Mesenchymal stem cell (in vitro differentiated cells and primary cell): ENCODE measurements around the gene RAD51B.

ENCODE experiments used
- DNase-seq: peaks from one replicate; pipeline ENCODE4 v3.0.0-alpha.2; 2013
- H2AFZ ChIP-seq: one replicate; pipeline ENCODE4 v1.6.1; 2013; ENCODE audit warnings: low read depth, mild to moderate bottlenecking, control low read depth, inconsistent platforms, low read length, moderate library complexity
- H2AK5ac ChIP-seq: 2 replicates; pipeline ENCODE4 v1.6.1; 2013; ENCODE audit warnings: low read length, moderate library complexity, mild to moderate bottlenecking, inconsistent platforms; ENCODE audit not compliant: severe bottlenecking
- H2BK120ac ChIP-seq: one replicate; pipeline ENCODE4 v1.6.1; 2013; ENCODE audit warnings: low read depth, mild to moderate bottlenecking, inconsistent platforms, low read length, moderate library complexity
- H2BK12ac ChIP-seq, 2 experiments: one replicate each; pipeline ENCODE4 v1.6.1; 2013; ENCODE audit warnings: inconsistent platforms in 2 of 2, low read length in 2 of 2, mild to moderate bottlenecking in 2 of 2, moderate library complexity in 2 of 2, control low read depth in 1 of 2
- H2BK15ac ChIP-seq: one replicate; pipeline ENCODE4 v1.6.1; 2013; ENCODE audit warnings: mild to moderate bottlenecking, low read depth, inconsistent platforms; ENCODE audit not compliant: poor library complexity, severe bottlenecking
- H2BK5ac ChIP-seq: 2 replicates; pipeline ENCODE4 v1.6.1; 2013; ENCODE audit warnings: low read depth, mild to moderate bottlenecking, low read length, control low read depth, inconsistent platforms; ENCODE audit not compliant: poor library complexity, severe bottlenecking
- H3K14ac ChIP-seq, 2 experiments: one replicate each; pipeline ENCODE4 v1.6.1; 2013; ENCODE audit warnings: inconsistent platforms in 2 of 2, low read length in 2 of 2, control low read depth in 1 of 2, mild to moderate bottlenecking in 1 of 2, moderate library complexity in 1 of 2
- H3K18ac ChIP-seq, 2 experiments: one replicate each; pipeline ENCODE4 v1.6.1; 2013; ENCODE audit warnings: inconsistent platforms in 2 of 2, low read length in 2 of 2, control low read depth in 1 of 2, low read depth in 1 of 2, mild to moderate bottlenecking in 1 of 2
- H3K23ac ChIP-seq, 2 experiments: one replicate each; pipeline ENCODE4 v1.6.1; 2013; ENCODE audit warnings: inconsistent platforms in 2 of 2, low read length in 2 of 2, mild to moderate bottlenecking in 2 of 2, moderate library complexity in 2 of 2, control low read depth in 1 of 2
- H3K27ac ChIP-seq: 2 replicates; pipeline ENCODE4 v1.5.1; 2013; ENCODE audit warnings: mild to moderate bottlenecking, moderate library complexity, low read length, control low read depth, inconsistent platforms; ENCODE audit not compliant: poor library complexity, severe bottlenecking
- H3K27me3 ChIP-seq, 2 experiments: 2 replicates each; pipeline versions ENCODE4 v1.6.1 to v1.7.0; 2013; ENCODE audit warnings: low read length in 2 of 2, mild to moderate bottlenecking in 2 of 2, moderate library complexity in 2 of 2, control low read depth in 1 of 2, inconsistent platforms in 1 of 2; ENCODE audit not compliant: control insufficient read depth in 1 of 2, insufficient read depth in 1 of 2
- H3K36me3 ChIP-seq, 2 experiments: 2 replicates each; pipeline versions ENCODE4 v1.6.1 to v1.7.0; 2013; ENCODE audit warnings: low read length in 2 of 2, control low read depth in 1 of 2, inconsistent platforms in 1 of 2, low read depth in 1 of 2, mild to moderate bottlenecking in 1 of 2; ENCODE audit not compliant: insufficient read depth in 2 of 2, control insufficient read depth in 1 of 2
- H3K4ac ChIP-seq, 2 experiments: one replicate each; pipeline ENCODE4 v1.6.1; 2013; ENCODE audit warnings: inconsistent platforms in 2 of 2, low read length in 2 of 2, mild to moderate bottlenecking in 2 of 2, moderate library complexity in 2 of 2, control low read depth in 1 of 2, low read depth in 1 of 2
- H3K4me1 ChIP-seq: 2 replicates; pipeline ENCODE4 v1.6.1; 2013; ENCODE audit warnings: low read depth, low read length, control low read depth; ENCODE audit not compliant: control insufficient read depth, insufficient read depth
- H3K4me2 ChIP-seq: 2 replicates; pipeline ENCODE4 v1.6.1; 2013; ENCODE audit warnings: low read length, mild to moderate bottlenecking, inconsistent platforms; ENCODE audit not compliant: poor library complexity, severe bottlenecking
- H3K4me3 ChIP-seq, 2 experiments: 2 replicates each; pipeline versions ENCODE4 v1.5.1 to v1.7.0; 2013; ENCODE audit warnings: low read length in 2 of 2, mild to moderate bottlenecking in 2 of 2, control low read depth in 1 of 2, low read depth in 1 of 2; ENCODE audit not compliant: insufficient read depth in 1 of 2
- H3K79me1 ChIP-seq: replicated peaks from 2 replicates; pipeline ENCODE4 v1.6.1; 2013; ENCODE audit warnings: mild to moderate bottlenecking, control low read depth, low read length, inconsistent platforms; ENCODE audit not compliant: poor library complexity, severe bottlenecking
- H3K9ac ChIP-seq: 2 replicates; pipeline ENCODE4 v1.7.0; 2013; ENCODE audit warnings: mild to moderate bottlenecking, low read length, moderate library complexity
- H3K9me3 ChIP-seq: 2 replicates; pipeline ENCODE4 v1.7.0; 2013; ENCODE audit warnings: mild to moderate bottlenecking, low read length; ENCODE audit not compliant: control insufficient read depth
- H4K8ac ChIP-seq: one replicate; pipeline ENCODE4 v1.6.1; 2013; ENCODE audit warnings: inconsistent platforms, mild to moderate bottlenecking, low read length, moderate library complexity
- H4K91ac ChIP-seq: one replicate; pipeline ENCODE4 v1.6.1; 2013; ENCODE audit warnings: mild to moderate bottlenecking, low read length, inconsistent platforms
- WGBS: methylation state at CpG from one replicate; pipeline ENCODE4 v1.1.7; 2013; ENCODE audit warnings: mixed read lengths; 5-methylcytosine and 5-hydroxymethylcytosine counted together

RAD51B gene

DNA sequence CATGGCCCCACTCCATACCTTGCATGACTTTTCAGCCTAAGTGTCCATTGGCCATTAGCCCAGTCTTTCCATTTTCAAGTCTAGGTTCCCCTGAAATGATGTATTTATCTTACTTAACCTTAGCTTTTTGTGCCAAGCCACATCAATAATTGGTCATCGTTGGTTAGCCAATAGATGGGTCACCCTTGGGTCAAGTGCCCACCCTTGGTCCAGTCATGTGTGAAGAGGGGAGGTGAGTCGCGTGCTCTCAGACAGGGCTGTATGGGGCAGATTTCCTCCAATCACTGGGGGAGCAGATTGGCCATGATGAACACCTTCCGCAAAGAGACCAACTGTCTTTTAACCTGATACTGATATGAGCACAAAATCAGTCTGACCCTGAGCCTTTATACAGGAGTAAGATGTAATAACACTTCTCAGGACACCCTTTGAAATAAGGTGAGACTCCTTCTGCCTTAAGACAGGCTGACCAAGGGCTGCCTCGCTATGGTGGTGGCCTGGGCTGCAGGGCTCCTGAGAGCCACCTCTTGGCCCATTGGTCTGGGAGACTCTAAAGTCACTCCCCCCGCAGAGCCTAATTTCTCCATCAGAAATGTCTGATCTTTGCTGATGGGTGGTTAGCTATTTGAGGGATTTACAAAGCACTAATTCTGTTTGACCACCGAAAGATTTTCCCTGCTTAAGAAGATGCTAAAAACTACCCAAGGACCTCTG is 830.1 kb downstream of the RAD51B start:
- Histone ChIP-seq H3K4me1 (peaks cover 2% of the 10 kb centered on the region), H3K27ac (no peak overlapping the region), H3K27me3 (no peaks in the 10 kb centered on the region), H3K14ac (peak overlapping the region in 1 of 2 experiments; percentile 28), H2BK120ac (peak overlapping the region; percentile 50), H3K23ac (no peak overlapping the region), H3K4ac (peak overlapping the region; percentile 57 to 94), H3K18ac (peak overlapping the region; percentile 58 to 71), H2BK5ac (no peak overlapping the region), H3K4me3 (no peak overlapping the region), H2AFZ (no peak overlapping the region), H4K91ac (peak overlapping the region; percentile 89), H3K36me3 (no peaks in the 10 kb centered on the region), H3K79me1 (no peaks in the 10 kb centered on the region), H2BK15ac (no peak overlapping the region), H3K4me2 (no peak overlapping the region), H3K9me3 (no peaks in the 10 kb centered on the region), H2BK12ac (peak overlapping the region; percentile 85 to 100), H4K8ac (peak overlapping the region; percentile 66), H3K9ac (no peak overlapping the region), H2AK5ac (no peak overlapping the region)
- 78% methylated on average over 7 of the region's 7 CpGs for WGBS
- no peak for DNase-seq

- H2BK15ac ChIP-seq, result peak overlapping the region; percentile 12
- H3K9ac ChIP-seq, result no peak overlapping the region
- H3K4me3 ChIP-seq, result no peak overlapping the region
- no peaks in the 10 kb centered on the region for H3K27me3 ChIP-seq
- H3K23ac ChIP-seq, result no peak overlapping the region
- no peak overlapping the region for H2BK5ac ChIP-seq
- DNase-seq, result no peak
- no peak overlapping the region for H2AFZ ChIP-seq
- H3K9me3 ChIP-seq, result no peaks in the 10 kb centered on the region
- H2BK12ac ChIP-seq, result peak overlapping the region; percentile 51 to 79
- H3K27ac ChIP-seq, result no peak overlapping the region
- H3K18ac ChIP-seq, result peak overlapping the region; percentile 54 to 66
- peaks cover 7% of the 10 kb centered on the region for H3K4me1 ChIP-seq
- no peak overlapping the region for H3K14ac ChIP-seq
- peak overlapping the region; percentile 13 to 94 for H3K4ac ChIP-seq
- no peak overlapping the region for H4K91ac ChIP-seq
- H2AK5ac ChIP-seq, result no peak overlapping the region
- H2BK120ac ChIP-seq, result no peak overlapping the region
- H3K79me1 ChIP-seq, result no peaks in the 10 kb centered on the region
- H3K36me3 ChIP-seq, result no peaks in the 10 kb centered on the region
- no peak overlapping the region for H4K8ac ChIP-seq
- no peak overlapping the region for H3K4me2 ChIP-seq
Measured at GRCh38 chr14:68650404-68650994, 830.9 kb downstream of the RAD51B start.

DNA sequence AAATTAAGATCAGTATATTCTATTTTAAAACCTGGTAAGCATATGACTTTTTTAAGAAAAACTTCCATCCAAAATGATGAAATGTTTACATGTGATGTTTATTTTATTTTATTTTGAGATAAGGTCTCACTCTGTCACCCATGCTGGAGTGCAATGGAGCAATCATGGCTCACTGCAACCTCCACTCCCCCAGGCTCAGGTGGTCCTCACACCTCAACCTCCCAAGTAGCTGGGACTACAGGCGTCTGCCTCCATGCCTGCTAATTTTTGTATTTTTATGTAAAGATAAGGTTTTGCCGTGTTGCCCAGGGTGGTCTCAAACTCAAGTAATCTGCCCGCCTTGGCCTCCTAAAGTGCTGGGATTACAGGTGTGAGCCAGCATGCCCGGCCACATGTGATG is 831.5 kb downstream of the RAD51B start:
- H3K27ac ChIP-seq, result no peak overlapping the region
- no peaks in the 10 kb centered on the region for H3K36me3 ChIP-seq
- H2AK5ac ChIP-seq, result no peak overlapping the region
- H3K27me3 ChIP-seq, result no peaks in the 10 kb centered on the region
- peaks cover 13% of the 10 kb centered on the region for H3K4me1 ChIP-seq
- H4K91ac ChIP-seq, result no peak overlapping the region
- H2AFZ ChIP-seq, result no peak overlapping the region
- no peak overlapping the region for H3K4me2 ChIP-seq
- H2BK5ac ChIP-seq, result no peak overlapping the region
- no peak overlapping the region for H3K23ac ChIP-seq
- no peak overlapping the region for H3K9ac ChIP-seq
- WGBS, result 89% methylated on average over 4 of the region's 4 CpGs
- H3K14ac ChIP-seq, result no peak overlapping the region
- no peaks in the 10 kb centered on the region for H3K79me1 ChIP-seq
- H3K4me3 ChIP-seq, result no peak overlapping the region
- H3K18ac ChIP-seq, result peak overlapping the region; percentile 55 to 63
- peak overlapping the region in 1 of 2 experiments; percentile 65 for H3K4ac ChIP-seq
- peak overlapping the region; percentile 29 for H2BK15ac ChIP-seq
- H3K9me3 ChIP-seq, result no peaks in the 10 kb centered on the region
- H4K8ac ChIP-seq, result peak overlapping the region; percentile 65
- peak overlapping the region; percentile 87 for H2BK120ac ChIP-seq
- H2BK12ac ChIP-seq, result peak overlapping the region; percentile 84 to 92
- no peak for DNase-seq

DNA sequence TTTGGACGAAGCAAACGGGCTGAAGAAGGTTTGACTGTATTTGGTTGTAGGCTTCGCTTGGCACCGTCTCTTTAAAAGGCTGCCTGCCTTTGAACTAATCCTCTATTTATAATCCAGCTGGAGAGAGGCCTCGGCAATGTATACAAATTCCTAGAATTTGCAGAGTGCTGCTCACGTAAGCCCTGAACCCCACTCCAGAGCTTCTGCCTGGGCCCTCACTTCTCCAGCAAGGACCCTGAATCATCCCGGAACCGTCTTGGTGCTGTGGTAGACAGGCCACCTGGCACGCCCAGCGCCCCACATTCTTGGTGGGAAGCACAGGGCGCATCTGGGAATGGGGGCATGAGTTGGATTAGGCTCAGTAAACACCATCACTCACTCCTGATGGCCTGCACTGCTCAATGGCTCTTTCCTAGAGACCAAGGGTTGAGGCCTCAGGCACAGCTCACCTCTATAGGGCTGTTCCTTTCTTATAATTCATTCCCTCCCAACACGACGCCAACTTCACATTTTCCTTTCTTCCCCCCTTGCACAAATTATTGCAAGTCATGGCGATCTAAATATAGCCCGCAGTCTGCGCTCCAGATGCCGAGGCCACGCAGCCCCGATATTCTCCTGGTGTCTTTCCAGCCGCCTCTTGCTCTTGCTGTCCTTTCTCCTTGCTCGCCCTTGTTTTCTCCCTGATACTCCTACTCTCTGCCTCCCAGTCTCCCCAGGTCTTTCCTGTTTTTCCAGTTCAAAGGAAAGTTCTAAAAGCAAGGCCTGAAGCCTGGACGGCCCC is 832.3 kb downstream of the RAD51B start:
- no peaks in the 10 kb centered on the region for H3K9me3 ChIP-seq
- H2AK5ac ChIP-seq, result no peak overlapping the region
- peak overlapping the region; percentile 96 for H4K8ac ChIP-seq
- no peak overlapping the region for H3K27ac ChIP-seq
- no peak overlapping the region for H3K23ac ChIP-seq
- no peaks in the 10 kb centered on the region for H3K79me1 ChIP-seq
- peak overlapping the region; percentile 98 for H4K91ac ChIP-seq
- H2AFZ ChIP-seq, result no peak overlapping the region
- peak overlapping the region; percentile 91 for H2BK120ac ChIP-seq
- peak; percentile 85 for DNase-seq
- no peak overlapping the region for H3K4me2 ChIP-seq
- no peaks in the 10 kb centered on the region for H3K36me3 ChIP-seq
- 55% methylated on average over 22 of the region's 22 CpGs for WGBS
- H3K4ac ChIP-seq, result peak overlapping the region; percentile 94 to 97
- H3K4me3 ChIP-seq, result no peak overlapping the region
- H2BK12ac ChIP-seq, result peak overlapping the region; percentile 96 to 99
- peaks cover 14% of the 10 kb centered on the region for H3K4me1 ChIP-seq
- no peak overlapping the region for H3K9ac ChIP-seq
- H3K27me3 ChIP-seq, result no peaks in the 10 kb centered on the region
- no peak overlapping the region for H2BK5ac ChIP-seq
- H3K18ac ChIP-seq, result peak overlapping the region; percentile 85 to 88
- peak overlapping the region; percentile 13 for H2BK15ac ChIP-seq
- peak overlapping the region in 1 of 2 experiments; percentile 90 for H3K14ac ChIP-seq
